Neural crest cell (in vitro differentiated cells): ENCODE data around the gene CHN2. TPM values are rescaled to one million over a fixed set of nuclear protein-coding genes. Genes with fewer than 3 reads are reported as not detected.

Source experiments
- DNase-seq: peaks from one replicate; pipeline ENCODE4 v3.0.0; 2021; ENCODE audit warnings: low read depth, mixed read lengths, low spot score
- H3K27ac Mint-ChIP-seq: one replicate; pipeline ENCODE4 v1.8.0; 2021; ENCODE audit warnings: mild to moderate bottlenecking, mixed read lengths; ENCODE audit not compliant: unreplicated experiment
- H3K27me3 Mint-ChIP-seq: 2 replicates; pipeline ENCODE4 v1.8.0; 2021; ENCODE audit warnings: low read depth, mild to moderate bottlenecking, mixed read lengths
- H3K36me3 Mint-ChIP-seq: 2 replicates; pipeline ENCODE4 v1.8.0; 2021; ENCODE audit warnings: low read depth, mild to moderate bottlenecking, mixed read lengths
- H3K4me1 Mint-ChIP-seq: 2 replicates; pipeline ENCODE4 v1.8.0; 2021; ENCODE audit warnings: mixed read lengths
- H3K4me3 Mint-ChIP-seq: one replicate; pipeline ENCODE4 v1.8.0; 2021; ENCODE audit warnings: mild to moderate bottlenecking, mixed read lengths
- H3K9me3 Mint-ChIP-seq: 2 replicates; pipeline ENCODE4 v1.8.0; 2021; ENCODE audit warnings: mixed read lengths
- CTCF ChIP-seq: fragments of 200-600 bp; sonication (generic); conservative IDR thresholded peaks from 2 replicates; pipeline ENCODE4 v1.5.0; 2021; ENCODE audit warnings: antibody characterized with exemption, mild to moderate bottlenecking
- total RNA-seq: library from RNA; stranded (reverse); gene quantifications from 2 replicates; pipeline ENCODE4 v1.2.1, GENCODE V29; 2021

CHN2 gene
- total RNA-seq, 1 donor from 2014 or later: 15.4 TPM

- no peak for TF ChIP-seq CTCF
Observed at GRCh38 chr7:29421010-29421956, 226.7 kb downstream of the CHN2 start.

GRCh38 chr7:29422829-29423228 is 228.3 kb downstream of the CHN2 start:
- H3K27me3 Mint-ChIP-seq: no peaks in the 10 kb centered on the region
- H3K27ac Mint-ChIP-seq: no peak overlapping the region
- no peak overlapping the region for H3K4me3 Mint-ChIP-seq
- no peaks in the 10 kb centered on the region for H3K9me3 Mint-ChIP-seq
- H3K36me3 Mint-ChIP-seq: no peaks in the 10 kb centered on the region
- no peak for DNase-seq
- no peak for TF ChIP-seq CTCF
- no peaks in the 10 kb centered on the region for H3K4me1 Mint-ChIP-seq

More at GRCh38 chr7:29421010-29421956, 226.7 kb downstream of the CHN2 start:
- Mint-ChIP-seq H3K9me3 (no peaks in the 10 kb centered on the region), H3K36me3 (no peaks in the 10 kb centered on the region), H3K27me3 (no peaks in the 10 kb centered on the region), H3K4me1 (no peaks in the 10 kb centered on the region), H3K4me3 (no peak overlapping the region), H3K27ac (no peak overlapping the region)
- no peak for DNase-seq

GRCh38 chr7:29424295-29424983 is 229.9 kb downstream of the CHN2 start:
- Mint-ChIP-seq H3K27ac (no peak overlapping the region), H3K4me3 (no peak overlapping the region), H3K27me3 (no peaks in the 10 kb centered on the region), H3K9me3 (no peaks in the 10 kb centered on the region), H3K36me3 (no peaks in the 10 kb centered on the region), H3K4me1 (no peaks in the 10 kb centered on the region)
- TF ChIP-seq CTCF: no peak
- DNase-seq: no peak

GRCh38 chr7:29424984-29425309 is 230.4 kb downstream of the CHN2 start:
- H3K4me3 Mint-ChIP-seq: no peak overlapping the region

GRCh38 chr7:29426587-29426986 is 232.0 kb downstream of the CHN2 start:
- Mint-ChIP-seq H3K4me3 (no peak overlapping the region), H3K27ac (no peak overlapping the region), H3K27me3 (no peaks in the 10 kb centered on the region), H3K9me3 (no peaks in the 10 kb centered on the region), H3K36me3 (no peaks in the 10 kb centered on the region), H3K4me1 (no peaks in the 10 kb centered on the region)
- DNase-seq: no peak
- TF ChIP-seq CTCF: no peak

More at GRCh38 chr7:29424984-29425309, 230.4 kb downstream of the CHN2 start:
- Mint-ChIP-seq H3K9me3 (no peaks in the 10 kb centered on the region), H3K27ac (no peak overlapping the region), H3K4me1 (no peaks in the 10 kb centered on the region), H3K27me3 (no peaks in the 10 kb centered on the region), H3K36me3 (no peaks in the 10 kb centered on the region)
- no peak for TF ChIP-seq CTCF
- no peak for DNase-seq
